ENCODE measurements around the gene KRTCAP2. TPM values are rescaled to one million over a fixed set of nuclear protein-coding genes. Genes with fewer than 3 reads are reported as not detected.

The KRTCAP2 gene
- total RNA-seq, 4 donors from 2014 or later: 76.0 to 146 (median 108) TPM

- Histone ChIP-seq H3K27ac (replicated peaks in 1 of 4) (no peak overlapping the region), H3K4me1 (peaks cover 13 to 34% (median 21%) of the 10 kb centered on the region in 4 donors), H3K36me3 (peaks cover 0 to 61% (median 24%) of the 10 kb centered on the region in 4 donors), H3K27me3 (no peaks in the 10 kb centered on the region), H3K9me3 (no peaks in the 10 kb centered on the region), H3K4me3 (no peak overlapping the region)
- intact Hi-C loops (cut with DNase I): no loop called here
- 90% methylated on average over 18 of the region's 19 CpGs for WGBS
- no peak for TF ChIP-seq CTCF (IDR thresholded peaks at IDR 0.05)
- no peak for TF ChIP-seq EP300 (IDR thresholded peaks at IDR 0.05)
- no peak for TF ChIP-seq POLR2A (IDR thresholded peaks at IDR 0.05; ENCODE audit: low read depth)
- TF ChIP-seq POLR2AphosphoS5 (IDR thresholded peaks at IDR 0.05): no peak
- DNase-seq (ENCODE audit: extremely low spot score): no peak
Observed at GRCh38 chr1:155202731-155203515, 29.8 kb upstream of the KRTCAP2 start.

DNA sequence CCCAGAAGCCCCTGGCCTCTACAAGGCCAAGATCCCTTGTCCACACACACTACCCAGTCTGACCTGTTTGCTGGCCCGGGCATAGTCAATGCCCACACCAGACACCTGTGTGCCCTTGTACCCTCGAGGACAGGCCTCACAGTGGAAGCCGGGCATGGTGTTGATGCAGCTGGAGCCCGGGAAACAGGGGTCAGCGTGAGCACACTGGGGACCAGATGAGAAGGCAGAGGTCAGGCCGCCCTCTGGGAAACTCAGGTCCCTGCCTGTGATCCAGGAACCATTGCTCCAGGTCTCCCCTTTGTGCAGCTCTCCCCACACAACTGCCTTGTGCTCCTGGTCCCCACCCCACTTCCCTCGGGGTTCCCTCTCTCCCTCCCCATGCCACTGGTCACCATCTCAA lies 29.1 kb upstream of the KRTCAP2 start:
- no peak for DNase-seq (ENCODE audit: extremely low spot score)
- H3K9me3 ChIP-seq: no peaks in the 10 kb centered on the region
- WGBS: 93% methylated on average over 3 of the region's 7 CpGs
- intact Hi-C loops (cut with DNase I): no loop called here
- H3K4me1 ChIP-seq: peaks cover 6 to 31% (median 14%) of the 10 kb centered on the region in 4 donors
- peaks cover 0 to 68% (median 26%) of the 10 kb centered on the region in 4 donors for H3K36me3 ChIP-seq
- H3K27ac ChIP-seq (replicated peaks in 1 of 4): no peak overlapping the region
- TF ChIP-seq POLR2A (IDR thresholded peaks at IDR 0.05; ENCODE audit: low read depth): no peak
- TF ChIP-seq POLR2AphosphoS5 (IDR thresholded peaks at IDR 0.05): no peak
- no peak for TF ChIP-seq CTCF (IDR thresholded peaks at IDR 0.05)
- TF ChIP-seq EP300 (IDR thresholded peaks at IDR 0.05): no peak
- H3K4me3 ChIP-seq: no peak overlapping the region
- H3K27me3 ChIP-seq: no peaks in the 10 kb centered on the region

- H3K36me3 ChIP-seq: peaks cover 0 to 74% (median 32%) of the 10 kb centered on the region in 4 donors
- H3K27ac ChIP-seq (replicated peaks in 1 of 4): no peak overlapping the region
- H3K4me1 ChIP-seq: peaks cover under 1 to 31% (median 9%) of the 10 kb centered on the region in 4 donors
- no peaks in the 10 kb centered on the region for H3K9me3 ChIP-seq
- no peaks in the 10 kb centered on the region for H3K27me3 ChIP-seq
- DNase-seq (ENCODE audit: extremely low spot score): no peak
- 94% methylated on average over 5 of the region's 5 CpGs for WGBS
- intact Hi-C loops (cut with DNase I): no loop called here
- H3K4me3 ChIP-seq: no peak overlapping the region
- TF ChIP-seq POLR2AphosphoS5 (IDR thresholded peaks at IDR 0.05): no peak
- TF ChIP-seq EP300 (IDR thresholded peaks at IDR 0.05): no peak
- TF ChIP-seq POLR2A (IDR thresholded peaks at IDR 0.05; ENCODE audit: low read depth): no peak
- TF ChIP-seq CTCF (IDR thresholded peaks at IDR 0.05): no peak
Observed at GRCh38 chr1:155200920-155201319, 27.8 kb upstream of the KRTCAP2 start.

DNA sequence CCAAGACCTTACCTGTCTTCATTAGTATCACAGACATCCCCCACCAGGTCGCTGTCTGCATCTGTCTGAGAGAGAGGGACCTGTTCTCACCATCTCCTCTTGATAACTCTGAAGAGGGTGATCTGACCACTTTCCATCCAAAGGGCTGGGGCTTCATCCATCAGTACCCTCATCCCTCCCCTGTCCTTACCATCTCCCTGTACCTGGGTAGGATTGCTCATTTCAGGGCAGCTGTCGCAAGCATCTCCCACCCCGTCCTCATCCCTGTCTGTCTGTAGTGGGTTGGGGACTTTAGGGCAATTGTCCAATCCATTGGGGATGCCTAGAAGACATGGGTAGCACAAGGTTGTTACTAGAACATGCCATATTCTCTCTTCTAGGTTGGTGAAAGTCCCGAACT lies 26.7 kb upstream of the KRTCAP2 start:
- intact Hi-C loops (cut with DNase I): no loop called here
- Histone ChIP-seq H3K27me3 (no peaks in the 10 kb centered on the region), H3K4me3 (no peak overlapping the region), H3K36me3 (peaks cover 0 to 65% (median 32%) of the 10 kb centered on the region in 4 donors), H3K9me3 (no peaks in the 10 kb centered on the region), H3K27ac (replicated peaks in 1 of 4) (no peak overlapping the region), H3K4me1 (peaks cover 9 to 31% (median 19%) of the 10 kb centered on the region in 4 donors)
- TF ChIP-seq EP300 (IDR thresholded peaks at IDR 0.05) (no peak), CTCF (IDR thresholded peaks at IDR 0.05) (no peak), POLR2AphosphoS5 (IDR thresholded peaks at IDR 0.05) (no peak), POLR2A (IDR thresholded peaks at IDR 0.05; ENCODE audit: low read depth) (no peak)
- DNase-seq (ENCODE audit: extremely low spot score): no peak
- WGBS: 88% methylated on average over 4 of the region's 4 CpGs
